ENCODE data around the gene GPR119.
"Not testable (repeated sequence)": the region's sequence is repeated elsewhere in the genome, so short reads cannot be mapped to it uniquely, and the experiment has no call there.

Gene GPR119

DNA sequence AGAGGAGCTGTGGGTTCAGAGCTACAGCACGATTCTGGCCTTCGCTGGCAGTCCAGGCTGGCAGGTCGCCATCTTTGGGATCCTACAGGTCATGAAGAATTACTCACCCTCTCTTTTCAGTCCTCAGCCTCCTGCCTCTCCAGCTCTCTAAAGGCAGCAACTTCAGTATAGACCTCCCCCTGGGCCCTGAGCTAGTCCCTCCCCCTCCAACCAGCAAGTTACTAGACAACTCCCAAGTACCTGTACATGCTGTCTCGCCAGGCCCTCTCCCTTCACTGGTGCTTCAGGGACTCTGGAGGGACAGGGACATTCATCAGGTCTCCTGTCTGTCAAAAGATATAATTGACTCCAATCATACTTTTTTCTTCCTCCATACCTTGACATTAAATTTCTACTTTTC, at the start of gene GPR119:
Gene GPR119 (minus strand): TSS at position 155 of the 400 bp plus-strand sequence. CDS start 227 bp downstream, outside the sequence.
- no peak for DNase-seq (ENCODE audit: low read depth in 3 of 3)

- DNase-seq (ENCODE audit: low read depth in 3 of 3) = not testable (repeated sequence)
Observed at GRCh38 chrX:130429236-130429635, 43.8 kb upstream of the GPR119 start.

DNA sequence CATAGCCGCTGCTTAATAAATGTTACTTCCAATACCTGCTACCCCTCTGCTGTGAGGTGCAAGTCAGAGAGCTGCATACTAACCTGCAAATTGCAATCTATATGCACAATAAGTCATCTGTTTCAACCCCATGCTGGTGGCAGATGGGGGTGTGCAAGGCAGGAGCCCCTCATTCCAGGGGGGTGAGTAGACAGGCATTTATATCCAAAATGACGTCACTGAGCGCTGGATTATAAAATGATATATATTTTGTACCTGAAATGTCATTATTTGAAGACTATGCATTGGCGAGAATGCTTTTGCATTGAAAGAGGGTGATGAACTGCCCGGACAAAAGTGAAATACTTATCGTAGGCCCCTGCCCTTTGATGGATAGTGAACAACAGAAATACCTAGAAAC, 41.1 kb upstream of the GPR119 start:
- DNase-seq (ENCODE audit: low read depth in 3 of 3) = no peak

- DNase-seq (ENCODE audit: low read depth in 3 of 3) = no peak
Observed at GRCh38 chrX:130419263-130419662, 33.8 kb upstream of the GPR119 start.

DNA sequence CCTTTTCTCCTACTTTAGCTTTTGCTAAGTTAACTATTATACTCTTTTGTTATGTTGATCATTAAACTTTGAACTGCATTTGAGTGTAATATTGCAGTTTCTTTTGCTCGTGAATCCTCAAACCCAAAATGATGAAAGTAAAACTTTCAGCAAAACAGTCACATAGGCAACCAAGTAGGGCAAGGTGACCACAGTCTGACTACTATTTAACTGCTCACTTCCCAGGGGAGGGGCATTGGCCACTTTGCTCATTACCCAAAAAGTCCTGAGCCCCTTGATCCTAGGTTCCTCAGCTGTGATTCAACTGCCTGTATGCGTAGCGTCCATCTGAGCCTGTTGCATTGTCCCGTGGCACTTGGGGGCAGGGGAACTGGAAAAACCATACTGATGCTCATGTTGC, 33.3 kb upstream of the GPR119 start:
- no peak for DNase-seq (ENCODE audit: low read depth in 3 of 3)

GRCh38 chrX:130418066-130418465, 32.6 kb upstream of the GPR119 start:
- DNase-seq (ENCODE audit: low read depth in 3 of 3) = no peak

DNA sequence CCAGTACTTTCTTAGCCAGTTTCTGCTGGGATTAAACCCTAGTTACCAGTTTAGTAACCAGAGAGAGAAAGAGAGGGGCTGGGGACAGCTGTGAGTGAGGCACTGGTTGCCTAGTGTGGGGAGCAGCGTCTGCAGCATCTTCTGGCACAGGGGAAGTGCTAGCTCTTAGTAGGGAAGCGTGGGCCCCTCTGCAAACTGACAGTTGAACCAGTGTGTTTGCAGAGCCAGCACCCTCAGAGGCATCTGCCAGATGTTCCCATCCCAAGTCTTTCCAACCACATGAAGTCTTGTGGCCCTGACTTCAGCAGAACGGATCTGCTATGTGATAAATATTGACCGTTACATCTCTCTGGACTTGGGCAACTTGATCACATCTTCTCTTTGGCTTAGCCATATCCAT, 31.3 kb upstream of the GPR119 start:
- DNase-seq (ENCODE audit: low read depth in 3 of 3) = no peak

- DNase-seq (ENCODE audit: low read depth in 3 of 3) = no peak
Observed at GRCh38 chrX:130415201-130415600, 29.7 kb upstream of the GPR119 start.

DNA sequence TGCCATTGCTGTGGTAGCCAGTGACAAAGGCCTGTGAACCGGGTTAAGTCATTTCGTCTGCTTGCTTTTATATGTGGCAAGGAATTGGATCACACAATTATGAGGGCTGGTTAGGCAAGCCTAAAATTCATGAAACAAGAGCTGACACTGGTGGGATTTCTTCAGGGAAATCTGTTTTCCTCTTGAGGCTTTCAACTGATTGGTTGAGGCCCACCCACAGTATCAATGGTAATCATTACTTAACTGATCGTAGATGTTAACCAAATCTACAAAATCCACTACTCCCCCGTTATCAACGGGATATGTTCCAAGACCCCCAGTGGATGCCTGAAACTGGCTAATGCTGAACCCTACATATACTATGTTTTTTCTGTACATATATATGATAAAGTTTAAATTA, 29.3 kb upstream of the GPR119 start:
- DNase-seq (ENCODE audit: low read depth in 3 of 3) = no peak

DNA sequence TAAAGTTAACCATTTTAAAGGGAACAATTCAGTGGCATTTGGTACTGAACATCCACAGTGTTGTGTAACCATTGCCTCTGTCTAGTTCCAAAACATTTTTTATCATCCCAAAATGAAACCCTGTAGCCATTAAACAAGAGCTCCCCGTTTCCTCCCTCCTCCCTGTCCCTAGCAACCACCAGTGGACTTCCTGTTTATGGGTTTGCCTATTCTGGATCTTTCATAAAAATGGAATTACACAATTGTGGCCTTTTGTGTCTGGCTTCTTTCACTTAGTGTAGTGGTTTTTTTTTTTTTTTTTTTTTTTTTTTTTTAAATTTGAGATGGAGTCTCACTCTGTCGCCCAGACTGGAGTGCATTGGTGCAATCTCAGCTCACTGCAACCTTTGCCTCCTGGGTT, 27.9 kb upstream of the GPR119 start:
- no peak for DNase-seq (ENCODE audit: low read depth in 3 of 3)

DNA sequence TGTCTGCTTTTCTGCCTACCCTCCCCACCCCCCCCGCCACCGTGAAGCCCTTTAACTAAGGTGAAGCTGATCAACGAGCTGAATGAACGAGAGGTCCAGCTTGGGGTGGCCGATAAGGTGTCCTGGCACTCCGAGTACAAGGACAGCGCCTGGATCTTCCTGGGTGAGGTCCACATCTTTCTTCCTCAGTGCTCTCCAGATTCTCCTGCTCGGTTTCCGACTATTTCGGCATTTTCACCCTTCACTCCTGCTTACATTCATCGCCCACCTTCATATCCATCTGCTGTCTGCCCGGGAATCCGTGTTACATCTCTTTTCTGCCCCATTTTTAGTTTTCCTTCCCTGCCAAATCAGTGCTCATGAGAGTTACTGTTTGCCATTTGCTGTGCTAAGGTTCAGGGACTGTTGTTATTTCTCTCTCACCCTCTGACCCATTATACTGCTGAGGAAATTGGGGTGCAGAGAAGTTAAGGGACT, 16.8 kb upstream of the GPR119 start:
- DNase-seq (ENCODE audit: low read depth in 3 of 3) = no peak

DNA sequence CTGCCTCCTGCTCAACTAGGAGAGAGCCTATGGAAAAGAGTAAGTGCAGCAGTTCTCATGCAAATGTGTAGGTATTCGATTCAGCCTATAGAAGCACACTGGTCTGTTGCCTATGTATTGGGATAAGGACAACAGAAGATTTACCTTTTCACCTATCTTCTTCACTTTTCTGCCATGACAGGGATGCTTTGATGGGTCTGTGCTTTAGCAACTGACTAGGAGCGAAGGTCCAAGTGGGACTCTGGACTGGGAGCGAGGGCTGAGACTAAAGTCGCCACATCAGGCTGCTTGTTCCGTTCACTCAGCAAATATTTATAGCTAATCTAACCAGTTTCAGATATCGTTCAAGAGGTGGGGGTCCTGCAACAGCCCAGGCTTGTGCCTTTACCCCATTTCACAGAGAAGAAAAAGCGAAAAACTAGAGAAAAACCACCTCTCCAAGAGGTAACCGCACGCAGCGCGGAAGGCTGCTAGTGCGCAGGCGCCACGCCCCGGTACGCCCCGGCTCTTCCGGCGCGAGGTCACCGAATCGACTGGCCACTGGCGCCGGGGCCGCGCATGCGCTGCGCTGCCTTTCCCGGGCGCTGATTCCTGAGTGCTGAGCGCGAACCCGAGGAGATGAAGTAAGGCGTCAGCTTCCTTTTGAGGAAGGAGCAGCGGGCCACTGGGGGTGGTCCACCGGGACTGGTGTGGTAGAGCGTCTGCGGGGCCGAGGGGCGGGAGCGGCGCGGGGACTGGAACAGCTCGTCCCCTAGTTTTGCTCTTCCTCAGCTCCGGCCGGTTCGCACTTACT, 16.1 kb upstream of the GPR119 start, which contains the start of gene RBMX2:
Gene RBMX2 (plus strand): TSS at position 573 of the 793 bp plus-strand sequence. CDS start 46 bp downstream, at position 619.
- DNase-seq (ENCODE audit: low read depth in 3 of 3) = peak; percentile 37 to 49 (median 41)

DNA sequence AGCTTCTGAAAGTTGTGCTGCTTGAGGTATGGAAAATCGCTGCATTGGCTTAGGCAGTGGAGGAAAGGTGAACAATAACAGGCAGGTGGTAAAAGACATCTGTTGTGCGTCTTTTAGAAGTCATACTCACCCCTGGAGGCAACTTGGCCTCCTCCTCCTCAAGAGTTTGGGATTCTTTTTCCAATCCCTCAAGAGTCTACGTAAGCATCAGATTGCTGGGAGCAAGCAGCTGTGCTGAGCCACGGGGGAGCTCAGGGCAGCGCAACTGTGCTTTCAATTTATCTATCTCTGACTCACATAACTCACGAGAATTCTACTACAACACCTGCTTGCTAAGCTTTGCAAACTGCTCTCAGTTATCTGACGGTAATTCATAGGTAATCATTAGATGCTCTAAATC, 9.9 kb upstream of the GPR119 start:
- no peak for DNase-seq (ENCODE audit: low read depth in 3 of 3)

DNA sequence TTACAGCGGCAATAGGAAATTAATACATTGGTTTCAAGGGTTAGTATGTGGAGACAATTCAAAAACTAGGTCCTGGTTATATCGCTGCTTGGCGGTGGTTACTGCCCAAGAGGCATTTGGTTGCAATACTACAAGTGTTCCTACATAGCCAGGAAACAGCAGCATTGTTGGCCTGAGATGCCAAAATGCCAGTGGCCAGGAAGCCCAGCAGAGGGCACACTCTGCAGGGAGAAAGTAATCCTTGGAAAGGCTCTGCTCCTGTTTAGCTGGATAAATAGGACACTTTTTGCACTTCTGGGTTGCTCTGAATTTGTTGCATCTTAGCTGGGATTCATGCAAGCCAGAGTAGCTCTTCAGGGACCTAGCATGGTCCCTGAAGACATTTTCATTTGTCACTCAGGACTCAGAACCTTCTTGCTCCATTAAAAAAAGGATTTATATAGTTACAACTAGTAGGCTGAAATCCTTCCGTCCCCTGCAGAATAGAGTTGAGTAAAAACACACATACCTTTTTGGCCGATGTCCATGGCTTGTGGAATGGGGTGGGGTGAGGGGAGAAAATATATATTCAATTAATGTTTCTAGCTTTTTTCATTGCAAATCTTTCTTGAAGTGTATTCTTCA, 8.1 kb upstream of the GPR119 start:
- no peak for DNase-seq (ENCODE audit: low read depth in 3 of 3)

GRCh38 chrX:130386408-130386808, 934 bp upstream of the GPR119 start:
- no peak for DNase-seq (ENCODE audit: low read depth in 3 of 3)

- no peak for DNase-seq (ENCODE audit: low read depth in 3 of 3)
Observed at GRCh38 chrX:130378024-130378669, 7.3 kb downstream of the GPR119 start.

DNA sequence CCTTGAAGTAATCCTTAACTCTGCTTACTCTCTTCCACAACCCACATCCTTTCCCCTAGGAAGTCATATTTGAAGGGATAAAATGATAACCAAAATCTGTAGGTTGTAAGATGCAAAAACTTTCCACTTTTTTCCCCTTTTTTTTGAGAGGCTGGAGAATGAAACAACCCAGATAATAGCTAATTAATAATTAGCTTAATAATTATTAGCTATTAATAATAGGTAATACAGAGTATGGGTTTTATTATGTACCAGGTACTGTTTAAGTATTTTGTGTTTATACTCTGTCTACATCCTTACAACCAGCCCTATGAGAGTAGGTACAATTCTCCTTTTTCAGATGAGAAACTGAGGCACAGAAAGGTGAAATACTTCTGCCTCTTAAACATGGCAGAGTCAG, 9.4 kb downstream of the GPR119 start:
- DNase-seq (ENCODE audit: low read depth in 3 of 3) = no peak

- not testable (repeated sequence) for DNase-seq (ENCODE audit: low read depth in 3 of 3)
Observed at GRCh38 chrX:130352050-130352449, 33.4 kb downstream of the GPR119 start.

- DNase-seq (ENCODE audit: low read depth in 3 of 3) = no peak
Observed at GRCh38 chrX:130351567-130351966, 33.9 kb downstream of the GPR119 start.

GRCh38 chrX:130347321-130347720, 38.2 kb downstream of the GPR119 start:
- DNase-seq (ENCODE audit: low read depth in 3 of 3) = no peak

- no peak for DNase-seq (ENCODE audit: low read depth in 3 of 3)
Observed at GRCh38 chrX:130343411-130343810, 42.1 kb downstream of the GPR119 start.

GRCh38 chrX:130340271-130340670, 45.2 kb downstream of the GPR119 start:
- DNase-seq (ENCODE audit: low read depth in 3 of 3) = no peak

Measured in stimulated activated CD4-positive, alpha-beta T cell treated with anti-CD3 and anti-CD28 coated beads, TNF-alpha, amount 100 ng/mL, for 4 hours (primary cell).